ENCODE results near the gene DLG2. TPM values are rescaled to one million over a fixed set of nuclear protein-coding genes. Genes with fewer than 3 reads are reported as not detected.

DLG2 gene
- total RNA-seq, 4 donors from 2014 or later, result 11.0 to 34.2 (median 19.8) TPM

DNA sequence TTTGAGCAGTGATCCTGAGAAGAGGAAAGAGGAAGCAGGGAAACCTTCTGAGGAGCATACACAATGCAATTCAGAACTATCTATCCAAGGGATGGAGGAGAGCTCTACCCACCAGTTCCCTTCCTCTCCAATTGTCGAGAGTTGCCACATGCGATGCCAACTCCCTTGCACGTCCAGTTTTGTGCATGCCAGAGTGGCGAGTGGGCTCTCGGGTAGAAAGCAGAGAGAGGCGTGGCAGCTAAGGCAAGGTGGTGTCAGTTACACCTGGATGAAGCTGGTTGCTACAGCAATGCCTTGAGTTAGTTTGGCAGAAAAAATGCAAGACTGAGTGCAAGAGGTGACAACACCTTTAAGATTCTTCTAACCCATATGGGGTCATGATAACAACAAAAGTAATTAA lies 1920.6 kb downstream of the DLG2 start:
- no peak overlapping the region for H3K27ac ChIP-seq
- H3K36me3 ChIP-seq, result no peaks in the 10 kb centered on the region
- ATAC-seq, result no peak
- no peaks in the 10 kb centered on the region for H3K27me3 ChIP-seq
- no peaks in the 10 kb centered on the region for H3K9me3 ChIP-seq
- H3K4me3 ChIP-seq, result no peak overlapping the region
- TF ChIP-seq, protein P1, sequence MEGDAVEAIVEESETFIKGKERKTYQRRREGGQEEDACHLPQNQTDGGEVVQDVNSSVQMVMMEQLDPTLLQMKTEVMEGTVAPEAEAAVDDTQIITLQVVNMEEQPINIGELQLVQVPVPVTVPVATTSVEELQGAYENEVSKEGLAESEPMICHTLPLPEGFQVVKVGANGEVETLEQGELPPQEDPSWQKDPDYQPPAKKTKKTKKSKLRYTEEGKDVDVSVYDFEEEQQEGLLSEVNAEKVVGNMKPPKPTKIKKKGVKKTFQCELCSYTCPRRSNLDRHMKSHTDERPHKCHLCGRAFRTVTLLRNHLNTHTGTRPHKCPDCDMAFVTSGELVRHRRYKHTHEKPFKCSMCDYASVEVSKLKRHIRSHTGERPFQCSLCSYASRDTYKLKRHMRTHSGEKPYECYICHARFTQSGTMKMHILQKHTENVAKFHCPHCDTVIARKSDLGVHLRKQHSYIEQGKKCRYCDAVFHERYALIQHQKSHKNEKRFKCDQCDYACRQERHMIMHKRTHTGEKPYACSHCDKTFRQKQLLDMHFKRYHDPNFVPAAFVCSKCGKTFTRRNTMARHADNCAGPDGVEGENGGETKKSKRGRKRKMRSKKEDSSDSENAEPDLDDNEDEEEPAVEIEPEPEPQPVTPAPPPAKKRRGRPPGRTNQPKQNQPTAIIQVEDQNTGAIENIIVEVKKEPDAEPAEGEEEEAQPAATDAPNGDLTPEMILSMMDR (IDR thresholded peaks at IDR 0.05), result no peak
- TF ChIP-seq POLR2A (IDR thresholded peaks at IDR 0.05), result no peak
- no peak for TF ChIP-seq POLR2AphosphoS5 (IDR thresholded peaks at IDR 0.05)
- no peak for TF ChIP-seq EP300 (IDR thresholded peaks at IDR 0.05)
- no peaks in the 10 kb centered on the region for H3K4me1 ChIP-seq
- WGBS, 2 donors (ENCODE audit: low coverage in 1 of 2), result 100% methylated on average over 2 of the region's 6 CpGs; no CpG with 5 or more reads in 1 of the 2 donors

DNA sequence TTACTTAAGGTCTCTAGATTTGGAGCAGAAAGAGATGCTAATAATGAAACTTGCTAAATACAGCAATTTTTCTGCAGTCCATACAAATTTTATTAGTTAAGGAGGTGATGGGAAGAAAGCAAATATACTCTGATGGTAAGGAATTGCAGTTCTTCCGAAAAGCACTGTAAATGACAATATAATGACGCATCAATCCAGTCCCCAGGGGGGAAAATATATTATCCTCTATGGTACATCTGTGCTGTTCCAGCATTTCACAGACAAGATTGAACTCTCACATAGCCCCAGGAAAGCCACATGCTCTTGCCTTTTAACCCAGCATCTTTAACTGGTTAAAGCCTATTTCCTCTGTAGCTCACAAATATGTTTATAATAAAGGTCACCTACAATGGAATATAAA lies 1924.3 kb downstream of the DLG2 start:
- no peaks in the 10 kb centered on the region for H3K9me3 ChIP-seq
- TF ChIP-seq, protein P1 (IDR thresholded peaks at IDR 0.05), result no peak
- TF ChIP-seq POLR2A (IDR thresholded peaks at IDR 0.05) (no peak), EP300 (IDR thresholded peaks at IDR 0.05) (no peak), POLR2AphosphoS5 (IDR thresholded peaks at IDR 0.05) (no peak)
- H3K27me3 ChIP-seq, result no peaks in the 10 kb centered on the region
- ATAC-seq, result no peak
- no peak overlapping the region for H3K27ac ChIP-seq
- no peaks in the 10 kb centered on the region for H3K36me3 ChIP-seq
- no peak overlapping the region for H3K4me3 ChIP-seq
- WGBS, 2 donors (ENCODE audit: low coverage in 1 of 2), result 88 to 95% methylated on average over 2 of the region's 2 CpGs
- H3K4me1 ChIP-seq, result no peaks in the 10 kb centered on the region

DNA sequence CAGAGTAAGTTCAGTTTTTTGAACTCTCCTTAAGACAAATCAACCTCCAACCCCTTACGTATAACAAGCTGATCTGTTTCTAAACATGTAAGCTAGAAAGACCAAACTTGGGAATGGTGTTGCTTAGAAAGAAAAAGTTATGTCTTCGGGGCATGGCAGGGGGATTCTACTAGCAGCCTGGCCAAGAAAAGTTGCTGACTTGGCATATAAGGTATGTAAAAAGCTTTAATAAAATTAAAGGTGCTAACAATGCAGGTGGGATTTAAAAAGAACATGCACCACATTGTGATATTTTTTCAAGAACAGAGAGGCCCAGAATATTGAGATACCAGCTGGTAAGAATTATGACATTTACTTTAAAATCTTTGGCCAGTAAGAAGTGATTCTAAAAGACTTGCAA lies 1929.6 kb downstream of the DLG2 start:
- Histone ChIP-seq H3K27me3 (no peaks in the 10 kb centered on the region), H3K9me3 (no peaks in the 10 kb centered on the region), H3K27ac (no peak overlapping the region), H3K4me3 (no peak overlapping the region), H3K36me3 (no peaks in the 10 kb centered on the region), H3K4me1 (no peaks in the 10 kb centered on the region)
- TF ChIP-seq, protein P1 (IDR thresholded peaks at IDR 0.05), result no peak
- TF ChIP-seq POLR2A (IDR thresholded peaks at IDR 0.05) (no peak), POLR2AphosphoS5 (IDR thresholded peaks at IDR 0.05) (no peak), EP300 (IDR thresholded peaks at IDR 0.05) (no peak)
- WGBS, 2 donors (ENCODE audit: low coverage in 1 of 2), result 55 to 96% methylated on average over 1 to 2 of the region's 2 CpGs
- ATAC-seq, result no peak

DNA sequence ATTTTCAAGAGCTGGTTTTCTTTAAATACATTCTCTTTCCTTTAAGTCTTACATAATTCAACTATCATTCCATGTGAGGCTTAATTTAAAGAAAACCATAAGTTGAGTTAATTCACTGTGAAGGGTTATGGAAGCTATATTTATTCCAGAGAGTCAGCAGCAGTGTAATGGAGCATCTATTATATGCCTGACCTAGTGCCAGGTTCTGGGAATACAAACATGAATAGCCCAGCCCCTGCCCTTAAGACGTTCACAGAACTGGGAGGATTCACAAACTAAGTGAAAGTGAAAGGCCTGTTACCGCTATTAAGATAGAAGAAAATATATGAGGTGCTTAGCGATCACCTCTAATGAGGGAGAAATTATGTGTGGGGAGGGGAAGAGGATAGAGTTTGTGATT lies 1932.1 kb downstream of the DLG2 start:
- ATAC-seq, result no peak
- Histone ChIP-seq H3K9me3 (no peaks in the 10 kb centered on the region), H3K4me1 (no peaks in the 10 kb centered on the region), H3K27me3 (no peaks in the 10 kb centered on the region), H3K27ac (no peak overlapping the region), H3K36me3 (no peaks in the 10 kb centered on the region), H3K4me3 (no peak overlapping the region)
- 70 to 80% methylated on average over 3 of the region's 3 CpGs for WGBS, 2 donors (ENCODE audit: low coverage in 1 of 2)
- TF ChIP-seq POLR2A (IDR thresholded peaks at IDR 0.05) (no peak), EP300 (IDR thresholded peaks at IDR 0.05) (no peak)

DNA sequence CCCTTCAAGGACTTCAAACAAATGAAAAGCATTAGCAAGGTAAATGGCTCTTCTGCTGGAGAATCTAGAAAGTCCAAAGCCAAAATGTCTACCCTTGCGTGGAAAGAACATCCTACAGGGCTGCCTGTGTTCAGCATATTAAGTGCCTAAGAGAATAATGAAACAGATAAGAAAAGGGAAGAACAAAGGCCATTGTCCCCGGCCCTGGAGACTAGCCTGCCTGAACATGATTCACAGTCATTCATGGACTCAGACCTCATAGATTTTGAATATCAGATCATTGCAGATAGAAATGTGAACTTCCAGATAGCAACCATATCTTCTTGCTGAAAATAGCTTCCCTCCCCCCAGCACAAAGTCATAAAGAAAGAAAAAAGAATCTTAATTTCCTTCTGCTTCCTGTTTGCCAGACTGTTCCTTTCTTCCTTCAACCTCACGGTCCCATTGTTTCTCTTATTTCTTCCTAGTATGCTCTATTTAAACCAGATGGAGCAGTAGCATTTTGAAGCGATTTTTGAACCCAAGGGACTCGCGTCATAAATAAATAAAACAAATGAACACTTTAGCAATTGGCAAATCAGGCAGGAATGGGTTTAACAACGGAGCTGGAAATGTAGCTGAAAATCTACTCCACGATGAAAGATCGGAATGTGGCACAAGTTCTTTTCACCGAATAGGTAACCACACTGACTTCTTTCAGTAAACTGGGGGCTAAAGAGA lies 1932.8 kb downstream of the DLG2 start:
- no peaks in the 10 kb centered on the region for H3K9me3 ChIP-seq

More for the DNA sequence above, 1932.8 kb downstream of the DLG2 start:
- WGBS, 2 donors (ENCODE audit: low coverage in 1 of 2), result 72 to 76% methylated on average over 9 of the region's 10 CpGs
- no peak for ATAC-seq
- no peaks in the 10 kb centered on the region for H3K36me3 ChIP-seq
- H3K4me1 ChIP-seq, result no peaks in the 10 kb centered on the region
- TF ChIP-seq POLR2AphosphoS5 (IDR thresholded peaks at IDR 0.05) (no peak), POLR2A (IDR thresholded peaks at IDR 0.05) (no peak), EP300 (IDR thresholded peaks at IDR 0.05) (no peak)
- TF ChIP-seq, protein P1 (IDR thresholded peaks at IDR 0.05), result no peak
- no peaks in the 10 kb centered on the region for H3K27me3 ChIP-seq
- no peak overlapping the region for H3K4me3 ChIP-seq
- H3K27ac ChIP-seq, result no peak overlapping the region
